ENCODE measurements around the gene CACNA2D4. TPM values are rescaled to one million over a fixed set of nuclear protein-coding genes. Genes with fewer than 3 reads are reported as not detected.

Gene CACNA2D4
- total RNA-seq, 1 donor from 2014 or later: not detected

DNA sequence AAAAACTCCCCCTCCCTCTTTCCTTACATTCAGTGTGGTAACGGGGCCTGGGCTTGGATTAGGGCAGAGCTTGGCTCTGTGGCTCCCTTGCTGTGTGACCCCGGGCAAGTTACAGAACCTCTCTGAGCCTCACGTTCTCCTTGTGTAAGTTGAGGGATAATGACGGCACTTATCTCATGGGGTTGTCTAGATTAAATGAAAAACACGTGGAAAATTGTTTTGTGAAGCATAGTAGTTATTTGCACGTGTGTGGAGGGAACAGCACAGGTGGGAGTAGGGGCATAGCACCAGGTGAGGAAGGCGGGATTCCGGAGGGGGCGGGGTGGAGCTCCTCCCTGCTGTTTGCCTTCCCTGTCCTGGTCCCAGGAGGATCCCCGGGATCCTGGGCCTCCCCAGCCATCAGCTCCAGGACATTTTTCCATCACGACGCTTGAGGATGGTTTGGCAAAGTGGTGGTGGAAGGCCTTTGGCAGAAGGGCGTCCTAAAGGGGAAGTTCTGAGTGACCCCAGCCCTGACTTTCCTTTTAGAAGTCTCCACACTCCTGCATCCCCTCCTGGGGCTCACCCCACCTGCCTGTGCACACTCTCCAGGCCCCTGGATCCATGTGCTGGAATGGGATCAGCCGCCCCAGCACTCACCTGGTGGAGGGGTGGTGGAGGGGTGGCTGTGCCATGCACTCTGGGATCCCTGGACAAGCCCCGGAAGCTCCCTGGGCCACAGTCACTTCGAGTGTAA lies 75.4 kb downstream of the CACNA2D4 start:
- DNase-seq (ENCODE audit: low spot score in 2 of 2): peak in 1 of 2 donors; percentile 25
- H3K9me3 ChIP-seq: no peaks in the 10 kb centered on the region
- TF ChIP-seq, protein P1, sequence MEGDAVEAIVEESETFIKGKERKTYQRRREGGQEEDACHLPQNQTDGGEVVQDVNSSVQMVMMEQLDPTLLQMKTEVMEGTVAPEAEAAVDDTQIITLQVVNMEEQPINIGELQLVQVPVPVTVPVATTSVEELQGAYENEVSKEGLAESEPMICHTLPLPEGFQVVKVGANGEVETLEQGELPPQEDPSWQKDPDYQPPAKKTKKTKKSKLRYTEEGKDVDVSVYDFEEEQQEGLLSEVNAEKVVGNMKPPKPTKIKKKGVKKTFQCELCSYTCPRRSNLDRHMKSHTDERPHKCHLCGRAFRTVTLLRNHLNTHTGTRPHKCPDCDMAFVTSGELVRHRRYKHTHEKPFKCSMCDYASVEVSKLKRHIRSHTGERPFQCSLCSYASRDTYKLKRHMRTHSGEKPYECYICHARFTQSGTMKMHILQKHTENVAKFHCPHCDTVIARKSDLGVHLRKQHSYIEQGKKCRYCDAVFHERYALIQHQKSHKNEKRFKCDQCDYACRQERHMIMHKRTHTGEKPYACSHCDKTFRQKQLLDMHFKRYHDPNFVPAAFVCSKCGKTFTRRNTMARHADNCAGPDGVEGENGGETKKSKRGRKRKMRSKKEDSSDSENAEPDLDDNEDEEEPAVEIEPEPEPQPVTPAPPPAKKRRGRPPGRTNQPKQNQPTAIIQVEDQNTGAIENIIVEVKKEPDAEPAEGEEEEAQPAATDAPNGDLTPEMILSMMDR (IDR thresholded peaks at IDR 0.05): no peak
- H3K4me3 ChIP-seq: no peak overlapping the region
- H3K27ac ChIP-seq: no peak overlapping the region
- H3K4me1 ChIP-seq: no peaks in the 10 kb centered on the region
- intact Hi-C loops (cut with DNase I): no loop called here
- H3K27me3 ChIP-seq: no peaks in the 10 kb centered on the region
- no peaks in the 10 kb centered on the region for H3K36me3 ChIP-seq

DNA sequence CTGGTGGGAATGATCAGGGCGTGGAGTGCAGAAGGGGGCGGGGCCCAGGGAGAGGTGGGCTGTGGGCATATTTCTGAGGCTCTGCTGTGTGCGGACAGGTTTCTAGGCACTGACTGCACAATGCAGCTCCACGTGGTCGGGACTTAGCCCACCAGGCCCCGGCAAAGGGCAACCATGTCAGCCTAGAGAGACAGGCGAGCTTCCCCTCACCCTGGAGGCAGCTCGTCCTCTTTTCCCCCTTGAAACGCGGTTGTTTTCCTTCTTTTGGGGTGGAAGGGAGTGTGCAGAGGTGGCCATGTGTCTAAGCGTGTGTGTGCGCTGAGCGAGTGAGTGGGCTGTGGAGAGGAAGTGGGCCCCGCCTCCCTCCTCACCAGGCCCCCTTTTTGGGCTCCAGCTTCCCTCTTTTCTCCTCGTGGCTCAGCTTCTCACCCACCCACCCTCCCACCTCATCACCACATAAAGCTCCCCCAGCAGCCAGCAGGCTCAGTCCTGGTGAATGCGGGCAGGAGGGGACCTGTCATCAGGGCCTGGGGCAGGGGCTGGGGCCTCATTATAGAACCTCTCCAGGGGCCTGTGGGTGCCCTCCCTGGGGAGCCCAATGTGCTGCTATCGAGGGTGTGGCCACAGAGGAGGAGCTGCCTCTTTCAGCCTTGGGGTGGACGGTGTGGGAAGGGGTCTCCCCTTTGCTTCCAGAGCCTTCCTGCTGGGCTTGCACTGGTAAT lies 76.1 kb downstream of the CACNA2D4 start:
- Histone ChIP-seq H3K27me3 (no peaks in the 10 kb centered on the region), H3K4me1 (no peaks in the 10 kb centered on the region), H3K4me3 (no peak overlapping the region), H3K27ac (no peak overlapping the region), H3K9me3 (no peaks in the 10 kb centered on the region), H3K36me3 (no peaks in the 10 kb centered on the region)
- DNase-seq (ENCODE audit: low spot score in 2 of 2): peak in 1 of 2 donors; percentile 50
- TF ChIP-seq, protein P1 (IDR thresholded peaks at IDR 0.05): no peak
- intact Hi-C loops (cut with DNase I): no loop called here

DNA sequence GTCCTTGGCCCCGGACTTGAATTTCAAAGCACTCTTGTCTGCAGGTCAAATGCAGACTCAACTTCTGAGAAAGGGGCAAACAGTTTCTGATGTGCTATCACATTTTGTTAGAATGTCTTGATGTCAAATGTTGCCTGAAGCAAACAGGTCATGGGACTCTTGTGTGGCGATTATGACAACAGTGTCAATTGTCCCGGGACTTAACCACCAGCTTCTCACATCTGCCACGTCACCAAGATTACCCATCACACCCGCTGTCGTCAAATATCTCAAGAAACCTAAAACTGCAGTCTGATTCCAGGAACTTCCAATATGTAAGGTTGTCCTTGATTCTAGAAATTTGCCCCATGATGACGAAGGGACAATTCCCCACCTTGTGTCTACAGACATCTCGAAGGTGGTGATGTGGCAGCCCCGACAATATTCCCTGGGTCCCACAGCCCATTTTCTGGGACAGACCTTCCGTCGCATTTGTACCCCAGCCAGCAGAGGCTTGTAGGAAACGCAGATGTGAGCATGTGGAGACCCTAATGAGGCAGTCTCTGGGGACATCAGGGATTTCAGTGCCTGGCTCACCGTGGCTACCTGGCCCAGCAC lies 76.8 kb downstream of the CACNA2D4 start:
- no peaks in the 10 kb centered on the region for H3K4me1 ChIP-seq
- DNase-seq (ENCODE audit: low spot score in 2 of 2): no peak
- TF ChIP-seq, protein P1 (IDR thresholded peaks at IDR 0.05): no peak

DNA sequence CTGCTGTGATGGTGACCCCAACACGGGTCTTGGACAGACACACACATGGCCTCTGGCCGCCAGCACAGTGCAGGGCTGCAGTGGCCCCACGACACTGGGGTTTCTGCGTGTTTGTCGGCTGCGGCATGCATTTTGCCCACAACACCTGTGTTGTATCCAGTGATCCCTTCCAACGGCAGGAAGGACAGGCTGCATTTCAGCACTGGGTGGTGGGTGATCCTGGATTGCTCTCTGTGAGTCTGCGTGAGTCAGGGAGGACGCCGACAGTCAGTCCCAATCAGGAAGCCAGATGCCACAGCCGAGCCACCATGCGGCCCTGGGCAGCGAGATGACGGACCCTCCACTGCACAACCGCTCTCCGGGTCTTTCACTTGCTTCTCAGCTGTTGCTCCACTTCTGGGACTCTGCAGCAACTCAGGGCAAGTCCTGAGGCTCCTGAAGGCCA lies 77.4 kb downstream of the CACNA2D4 start:
- intact Hi-C loops (cut with DNase I): no loop called here
- no peak for DNase-seq (ENCODE audit: low spot score in 2 of 2)
- Histone ChIP-seq H3K4me1 (no peaks in the 10 kb centered on the region), H3K9me3 (no peaks in the 10 kb centered on the region), H3K36me3 (no peaks in the 10 kb centered on the region), H3K27ac (no peak overlapping the region), H3K4me3 (no peak overlapping the region), H3K27me3 (no peaks in the 10 kb centered on the region)
- TF ChIP-seq, protein P1 (IDR thresholded peaks at IDR 0.05): no peak

More for the DNA sequence above, 76.8 kb downstream of the CACNA2D4 start:
- Histone ChIP-seq H3K36me3 (no peaks in the 10 kb centered on the region), H3K27ac (no peak overlapping the region), H3K27me3 (no peaks in the 10 kb centered on the region), H3K4me3 (no peak overlapping the region), H3K9me3 (no peaks in the 10 kb centered on the region)
- intact Hi-C loops (cut with DNase I): no loop called here

DNA sequence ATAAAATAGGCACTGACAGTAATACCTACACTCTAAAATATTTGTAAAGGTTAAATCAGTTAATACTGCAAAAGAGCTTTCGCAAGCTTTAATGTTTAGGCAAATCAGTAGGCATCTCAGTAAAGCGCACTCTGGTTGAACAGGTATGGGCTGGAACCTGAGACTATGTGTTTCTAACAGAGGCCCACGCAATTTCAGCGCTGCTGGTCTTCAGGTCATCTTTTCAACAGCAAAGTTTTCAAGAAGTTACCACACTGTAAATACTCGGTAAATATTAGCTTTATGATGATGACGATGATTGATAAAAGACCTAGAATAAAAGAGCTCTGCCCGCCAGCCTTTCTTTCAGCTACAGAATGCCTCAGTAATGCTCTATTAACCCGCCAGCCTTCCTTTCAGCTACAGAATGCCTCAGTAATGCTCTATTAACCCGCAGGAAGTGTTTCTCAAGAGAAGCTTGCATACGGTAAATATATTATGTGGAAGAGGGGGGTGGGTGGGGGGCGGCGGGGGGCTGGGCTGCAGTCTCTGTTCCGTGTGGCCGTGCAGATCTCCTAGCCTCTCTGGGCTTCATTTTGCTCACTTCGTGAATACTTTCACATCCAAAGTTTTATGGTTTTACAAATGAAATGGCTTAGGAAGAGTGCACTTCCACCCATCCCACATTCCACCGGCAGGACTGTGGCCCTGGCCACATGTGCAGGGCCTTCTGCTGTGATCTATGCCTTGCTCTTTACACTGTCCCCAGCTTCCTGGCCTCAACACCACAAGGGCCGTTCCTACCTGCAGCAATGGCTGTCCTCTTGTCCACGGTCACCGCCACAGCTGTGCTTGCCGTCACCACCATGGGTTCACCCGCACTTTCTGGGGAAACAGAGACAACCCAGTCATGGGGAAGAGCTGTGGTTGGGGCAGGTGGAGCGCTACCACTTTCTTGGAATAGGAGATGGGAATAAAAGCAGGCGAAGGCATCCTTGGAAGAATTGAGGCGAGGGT lies 78.2 kb downstream of the CACNA2D4 start:
- Histone ChIP-seq H3K4me3 (no peak overlapping the region), H3K27me3 (no peaks in the 10 kb centered on the region), H3K27ac (no peak overlapping the region), H3K36me3 (no peaks in the 10 kb centered on the region), H3K4me1 (no peaks in the 10 kb centered on the region), H3K9me3 (no peaks in the 10 kb centered on the region)
- TF ChIP-seq, protein P1 (IDR thresholded peaks at IDR 0.05): no peak
- DNase-seq (ENCODE audit: low spot score in 2 of 2): no peak
- intact Hi-C loops (cut with DNase I): no loop called here

Measured in ascending aorta (tissue), 2 donors.